ENCODE data around the gene PARP12. TPM values are rescaled to one million over a fixed set of nuclear protein-coding genes. Genes with fewer than 3 reads are reported as not detected.

The PARP12 gene
- total and polyA plus RNA-seq, 2 of the 13 experiments (the other 11 are each of a cell fraction or from before 2014, with no cell fraction given), result 15.5 to 35.2 TPM

- TF ChIP-seq, protein P1, sequence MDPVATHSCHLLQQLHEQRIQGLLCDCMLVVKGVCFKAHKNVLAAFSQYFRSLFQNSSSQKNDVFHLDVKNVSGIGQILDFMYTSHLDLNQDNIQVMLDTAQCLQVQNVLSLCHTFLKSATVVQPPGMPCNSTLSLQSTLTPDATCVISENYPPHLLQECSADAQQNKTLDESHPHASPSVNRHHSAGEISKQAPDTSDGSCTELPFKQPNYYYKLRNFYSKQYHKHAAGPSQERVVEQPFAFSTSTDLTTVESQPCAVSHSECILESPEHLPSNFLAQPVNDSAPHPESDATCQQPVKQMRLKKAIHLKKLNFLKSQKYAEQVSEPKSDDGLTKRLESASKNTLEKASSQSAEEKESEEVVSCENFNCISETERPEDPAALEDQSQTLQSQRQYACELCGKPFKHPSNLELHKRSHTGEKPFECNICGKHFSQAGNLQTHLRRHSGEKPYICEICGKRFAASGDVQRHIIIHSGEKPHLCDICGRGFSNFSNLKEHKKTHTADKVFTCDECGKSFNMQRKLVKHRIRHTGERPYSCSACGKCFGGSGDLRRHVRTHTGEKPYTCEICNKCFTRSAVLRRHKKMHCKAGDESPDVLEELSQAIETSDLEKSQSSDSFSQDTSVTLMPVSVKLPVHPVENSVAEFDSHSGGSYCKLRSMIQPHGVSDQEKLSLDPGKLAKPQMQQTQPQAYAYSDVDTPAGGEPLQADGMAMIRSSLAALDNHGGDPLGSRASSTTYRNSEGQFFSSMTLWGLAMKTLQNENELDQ (CRISPR knock-in tag; IDR thresholded peaks at IDR 0.05; ENCODE audit: borderline replicate concordance), result no peak
- TF ChIP-seq ZFP90 (CRISPR knock-in tag; IDR thresholded peaks at IDR 0.05; ENCODE audit: borderline replicate concordance), result no peak; the same call in 1 of the 2 replicates
- no peak for TF ChIP-seq MXD4 (CRISPR knock-in tag; IDR thresholded peaks at IDR 0.05)
- TF ChIP-seq ZNF784 (CRISPR knock-in tag; IDR thresholded peaks at IDR 0.05; ENCODE audit: borderline replicate concordance), result no peak
- TF ChIP-seq, protein P2, sequence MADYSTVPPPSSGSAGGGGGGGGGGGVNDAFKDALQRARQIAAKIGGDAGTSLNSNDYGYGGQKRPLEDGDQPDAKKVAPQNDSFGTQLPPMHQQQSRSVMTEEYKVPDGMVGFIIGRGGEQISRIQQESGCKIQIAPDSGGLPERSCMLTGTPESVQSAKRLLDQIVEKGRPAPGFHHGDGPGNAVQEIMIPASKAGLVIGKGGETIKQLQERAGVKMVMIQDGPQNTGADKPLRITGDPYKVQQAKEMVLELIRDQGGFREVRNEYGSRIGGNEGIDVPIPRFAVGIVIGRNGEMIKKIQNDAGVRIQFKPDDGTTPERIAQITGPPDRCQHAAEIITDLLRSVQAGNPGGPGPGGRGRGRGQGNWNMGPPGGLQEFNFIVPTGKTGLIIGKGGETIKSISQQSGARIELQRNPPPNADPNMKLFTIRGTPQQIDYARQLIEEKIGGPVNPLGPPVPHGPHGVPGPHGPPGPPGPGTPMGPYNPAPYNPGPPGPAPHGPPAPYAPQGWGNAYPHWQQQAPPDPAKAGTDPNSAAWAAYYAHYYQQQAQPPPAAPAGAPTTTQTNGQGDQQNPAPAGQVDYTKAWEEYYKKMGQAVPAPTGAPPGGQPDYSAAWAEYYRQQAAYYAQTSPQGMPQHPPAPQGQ (CRISPR knock-in tag; IDR thresholded peaks at IDR 0.05; ENCODE audit: borderline replicate concordance), result no peak
- TF ChIP-seq CBX5 (CRISPR knock-in tag; IDR thresholded peaks at IDR 0.05; ENCODE audit: borderline replicate concordance), result no peak
- TF ChIP-seq NCOA2 (CRISPR knock-in tag; IDR thresholded peaks at IDR 0.05), result no peak
- TF ChIP-seq EEA1 (CRISPR knock-in tag; IDR thresholded peaks at IDR 0.05; ENCODE audit: borderline replicate concordance), result no peak
- TF ChIP-seq ZNF792 (CRISPR knock-in tag; IDR thresholded peaks at IDR 0.05), result no peak
- no peak for TF ChIP-seq RAD51 (IDR thresholded peaks at IDR 0.05; ENCODE audit: borderline replicate concordance)
- 0 out of 2 replicates have a peak, but pooled peaks have one; percentile 5 for TF ChIP-seq ZNF33A (CRISPR knock-in tag; IDR thresholded peaks at IDR 0.05; ENCODE audit: borderline replicate concordance)
- TF ChIP-seq KLF13 (CRISPR knock-in tag; IDR thresholded peaks at IDR 0.05), result no peak
- no peak for TF ChIP-seq RFXANK (CRISPR knock-in tag; IDR thresholded peaks at IDR 0.05)
- 0 out of 2 replicates have a peak, but pooled peaks have one; percentile 49 for TF ChIP-seq ZNF547 (CRISPR knock-in tag; IDR thresholded peaks at IDR 0.05)
- TF ChIP-seq RBAK (CRISPR knock-in tag; IDR thresholded peaks at IDR 0.05), result no peak
- no peak for TF ChIP-seq NR3C1 (CRISPR knock-in tag; IDR thresholded peaks at IDR 0.05)
- no peak for TF ChIP-seq TOE1 (CRISPR knock-in tag; IDR thresholded peaks at IDR 0.05)
- TF ChIP-seq, protein P3, sequence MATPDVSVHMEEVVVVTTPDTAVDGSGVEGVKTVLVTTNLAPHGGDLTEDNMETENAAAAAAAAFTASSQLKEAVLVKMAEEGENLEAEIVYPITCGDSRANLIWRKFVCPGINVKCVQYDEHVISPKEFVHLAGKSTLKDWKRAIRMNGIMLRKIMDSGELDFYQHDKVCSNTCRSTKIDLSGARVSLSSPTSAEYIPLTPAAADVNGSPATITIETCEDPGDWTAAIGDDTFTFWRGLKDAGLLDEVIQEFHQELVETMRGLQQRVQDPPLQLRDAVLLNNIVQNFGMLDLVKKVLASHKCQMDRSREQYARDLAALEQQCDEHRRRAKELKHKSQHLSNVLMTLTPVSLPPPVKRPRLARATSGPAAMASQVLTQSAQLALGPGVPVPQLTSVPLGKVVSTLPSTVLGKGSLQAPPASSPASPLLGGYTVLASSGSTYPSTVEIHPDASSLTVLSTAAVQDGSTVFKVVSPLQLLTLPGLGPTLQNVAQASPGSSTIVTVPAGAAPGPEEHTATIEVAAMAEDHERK (CRISPR knock-in tag; IDR thresholded peaks at IDR 0.05; ENCODE audit: low read depth), result no peak
- TF ChIP-seq ZNF207 (IDR thresholded peaks at IDR 0.05; ENCODE audit: borderline replicate concordance), result no peak
- no peak for TF ChIP-seq ZBTB7B (CRISPR knock-in tag; IDR thresholded peaks at IDR 0.05)
- TF ChIP-seq JUN (CRISPR knock-in tag; IDR thresholded peaks at IDR 0.05), result no peak
- TF ChIP-seq E2F5 (CRISPR knock-in tag; conservative IDR thresholded peaks at IDR 0.05), result peak; percentile 57; the same call in 1 of the 2 replicates
- no peak for TF ChIP-seq AGO2 (optimal IDR thresholded peaks at IDR 0.05; ENCODE audit: low read depth, low read length)
- no peak for TF ChIP-seq NR2F6 (IDR thresholded peaks at IDR 0.05)
- TF ChIP-seq NR2F6 (CRISPR knock-in tag; IDR thresholded peaks at IDR 0.05), result peak; percentile 6; the same call in 1 of the 2 replicates
Measured at GRCh38 chr7:140062528-140063299, at the start of gene PARP12 (continued).
